ENCODE data around the gene EPHB3. TPM values are rescaled to one million over a fixed set of nuclear protein-coding genes. Genes with fewer than 3 reads are reported as not detected.

EPHB3 gene
- total and polyA plus RNA-seq, 10 of the 15 experiments (the other 5 are each of a cell fraction or from before 2014, with no cell fraction given): 0.09 TPM; not detected in 9

DNA sequence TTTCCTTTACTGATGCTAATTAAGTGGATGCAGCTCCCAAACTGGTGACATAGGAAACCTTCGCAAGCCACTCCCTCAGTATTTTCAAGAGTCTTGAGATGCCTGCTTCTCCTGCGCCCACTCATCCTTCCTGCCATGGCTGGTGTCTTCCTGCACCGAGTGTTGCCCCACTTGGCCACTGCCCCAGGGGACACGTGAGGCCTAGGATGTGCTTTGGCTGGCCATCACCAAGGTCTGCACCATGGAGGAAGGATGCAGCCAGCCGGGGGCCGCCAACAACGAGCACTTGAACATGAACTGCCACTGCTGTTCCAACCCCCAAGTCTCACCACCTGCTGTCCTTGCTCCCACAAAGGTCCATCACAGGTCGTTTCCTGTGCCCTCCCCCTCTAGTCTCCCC, 34.1 kb downstream of the EPHB3 start (continued):
- TF ChIP-seq SMAD5 (IDR thresholded peaks at IDR 0.05; ENCODE audit: low read depth): no peak
- TF ChIP-seq IKZF2 (IDR thresholded peaks at IDR 0.05): no peak
- TF ChIP-seq NR2C2 (IDR thresholded peaks at IDR 0.05; ENCODE audit: borderline replicate concordance, control insufficient read depth, insufficient read length, low read depth): no peak
- no peak for TF ChIP-seq POLR2AphosphoS5 (IDR thresholded peaks at IDR 0.05; ENCODE audit: low read length)

DNA sequence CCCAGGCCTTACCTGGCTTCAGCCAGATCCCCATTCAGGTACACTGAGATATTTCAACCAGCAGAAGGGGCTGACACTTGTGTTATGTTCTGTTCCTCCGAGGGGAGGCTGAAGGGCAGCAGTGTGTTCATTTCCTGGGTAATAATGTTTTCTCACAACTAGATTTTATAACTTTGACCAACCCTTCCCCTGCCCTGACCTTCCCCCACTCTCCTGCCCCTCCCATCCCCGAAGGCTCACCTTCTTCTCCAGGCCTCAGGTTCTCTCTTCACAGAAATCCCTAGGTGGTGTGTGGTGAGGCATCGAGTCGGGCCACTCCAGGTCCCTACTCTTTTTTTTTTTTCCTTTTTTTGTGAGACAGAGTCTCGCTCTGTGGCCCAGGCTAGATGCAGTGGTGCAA, 34.6 kb downstream of the EPHB3 start:
- CTCF ChIA-PET: no interaction called here
- 2% methylated on average over 5 of the region's 5 CpGs for WGBS (ENCODE audit: insufficient coverage, insufficient replicate concordance, low lambda C conversion rate, missing lambda C conversion rate)
- Histone ChIP-seq H3K4me1 (ENCODE audit: control insufficient read depth, insufficient read depth, low read length) (no peaks in the 10 kb centered on the region), H3K27me3 (replicated peaks in 1 of 2; ENCODE audit: control insufficient read depth in 2 of 2, insufficient read depth in 2 of 2, low read length in 1 of 2) (peaks cover 0 to 6% of the 10 kb centered on the region in 2 experiments), H3K36me3 (ENCODE audit: control insufficient read depth in 2 of 2, insufficient read depth in 2 of 2, low read length in 1 of 2) (no peaks in the 10 kb centered on the region), H3K79me2 (ENCODE audit: control insufficient read depth, insufficient read depth, low read length) (no peaks in the 10 kb centered on the region), H3K9ac (ENCODE audit: control insufficient read depth, insufficient read depth, low read length) (no peak overlapping the region), H3K9me3 (replicated peaks; ENCODE audit: control insufficient read depth, insufficient read depth, low read length) (no peaks in the 10 kb centered on the region), H3K27ac (ENCODE audit: control insufficient read depth, insufficient read depth) (no peak overlapping the region), H2AFZ (ENCODE audit: control insufficient read depth, low read depth, low read length) (no peak overlapping the region), H4K20me1 (ENCODE audit: control insufficient read depth, insufficient read depth) (no peaks in the 10 kb centered on the region), H3K4me2 (ENCODE audit: control insufficient read depth, insufficient read depth) (no peak overlapping the region), H3K4me3 (no peak overlapping the region)
- no peak for FAIRE-seq
- no TSS peak for BruUV-seq (replicated peaks)
- SMC1A ChIA-PET (ENCODE audit: uncharacterized antibody, unreplicated experiment): no interaction called here
- no peak for DNase-seq (ENCODE audit: low read depth, low spot score)
- RAD21 ChIA-PET (ENCODE audit: unreplicated experiment): no interaction called here
- TF ChIP-seq EZH2 (IDR thresholded peaks at IDR 0.05; ENCODE audit: borderline replicate concordance, control insufficient read depth, low read depth, low read length) (no peak), STAT3 (IDR thresholded peaks at IDR 0.05; ENCODE audit: low read depth, low read length) (no peak), TCF12 (IDR thresholded peaks at IDR 0.05; ENCODE audit: low read depth, low read length) (no peak)
- no peak for ATAC-seq
- POLR2A ChIA-PET: no interaction called here
- intact Hi-C loops (cut with micrococcal nuclease; ENCODE audit: unreplicated experiment) (no loop called here), in situ Hi-C loops (cut with MboI) (no loop called here)

Measured in GM12878 (cell line).